Stimulated activated naive CD8-positive, alpha-beta T cell treated with anti-CD3 and anti-CD28 coated beads, Interleukin-15, Interleukin-2, amounts not matched to agents 100 U/mL and 50 U/mL, for 24 hours (primary cell): ENCODE data around the gene RRP12.
"Not testable (repeated sequence)": the region's sequence is repeated elsewhere in the genome, so short reads cannot be mapped to it uniquely, and the experiment has no call there.

Experiments used
- ATAC-seq: fragments of 150-1000 bp; cut with Tn5 transposase; one replicate; pipeline ENCODE4 v1.10.0; 2021
- DNase-seq: peaks from one replicate; pipeline ENCODE4 v3.0.0; 2021

RRP12 gene

DNA sequence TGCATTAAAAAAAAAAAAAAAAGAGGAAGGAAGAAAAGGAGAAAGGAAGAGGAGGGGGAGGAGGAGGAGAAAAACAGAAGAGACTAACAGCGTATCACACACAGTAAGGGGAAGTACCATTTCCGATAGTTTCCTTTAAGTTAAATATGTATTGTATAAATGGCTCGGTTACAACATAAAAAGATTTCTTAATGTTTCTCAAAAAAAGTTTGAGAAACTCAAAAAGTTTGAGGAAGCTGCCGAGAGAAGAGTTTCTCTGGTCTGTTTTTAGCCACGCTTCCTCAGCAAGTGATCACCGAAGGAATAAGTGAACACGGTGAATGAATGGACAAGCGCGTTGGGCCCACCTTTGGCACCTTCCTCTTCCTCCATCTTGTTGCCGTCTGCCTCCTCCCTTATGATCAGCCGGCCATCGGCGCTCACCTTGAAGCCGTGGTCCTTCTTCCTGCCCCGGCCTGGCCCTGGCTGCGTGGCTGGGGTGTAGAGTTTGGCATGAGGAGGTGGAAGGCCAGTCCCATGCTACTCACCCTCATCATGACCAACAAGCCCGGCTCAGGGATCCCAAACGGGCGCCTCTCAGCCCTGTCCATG is 35.3 kb downstream of the RRP12 start:
- ATAC-seq (no peak), DNase-seq (no peak)

DNA sequence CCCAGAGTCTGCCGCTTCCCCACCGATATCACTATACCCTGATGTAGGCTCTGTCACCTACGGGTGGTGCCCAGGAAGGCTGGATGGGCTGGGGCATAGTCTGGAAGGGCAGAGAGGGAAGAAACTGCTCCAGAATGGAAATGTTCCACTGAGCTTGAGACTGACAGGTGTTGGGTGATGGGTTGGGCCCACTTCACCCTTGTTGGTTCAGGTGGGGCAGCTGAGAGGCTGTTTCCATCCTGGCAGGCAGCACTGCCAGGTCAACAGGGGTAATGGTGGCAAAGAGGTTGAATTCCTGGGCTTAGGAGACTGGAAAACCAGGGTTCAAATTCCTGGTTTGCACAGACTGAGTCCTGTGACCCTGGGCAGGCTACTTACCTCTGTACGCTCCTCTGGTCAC is 38.1 kb downstream of the RRP12 start:
- no peak for ATAC-seq

DNA sequence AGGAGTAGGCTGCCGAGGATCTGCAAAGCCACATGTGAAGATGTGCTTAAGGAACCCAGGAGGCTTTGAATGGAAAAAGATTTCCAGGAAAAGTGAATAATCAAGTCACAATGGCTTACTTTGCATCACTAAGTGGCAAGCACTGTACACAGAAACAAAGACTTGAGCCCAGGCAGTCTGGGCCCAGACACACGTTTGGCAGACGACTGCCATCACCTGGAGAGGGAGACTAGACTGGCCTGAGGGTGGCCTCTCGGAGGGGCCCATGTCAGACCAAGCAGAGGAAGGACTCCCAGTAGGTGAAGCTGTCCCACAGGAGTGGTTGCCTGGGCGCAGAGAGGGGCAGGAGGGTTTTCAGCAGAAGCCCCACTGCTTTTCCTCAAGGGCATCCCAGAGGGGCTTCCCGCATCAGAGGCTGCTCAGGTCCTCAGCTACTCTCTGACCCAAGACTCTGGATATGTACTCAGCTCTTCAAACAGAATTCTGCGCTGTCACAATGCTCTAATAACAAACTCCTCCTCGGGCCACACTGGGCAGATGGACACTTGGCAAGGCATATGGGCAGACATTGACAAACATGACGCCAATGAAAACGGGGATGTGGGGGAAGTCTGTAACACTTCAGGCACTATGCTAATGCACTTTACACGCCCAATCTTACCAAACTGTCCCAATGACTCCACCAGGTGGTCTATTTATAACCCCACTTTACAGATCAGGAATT is 38.7 kb downstream of the RRP12 start:
- no peak for ATAC-seq
- no peak for DNase-seq

More for the DNA sequence above, 38.1 kb downstream of the RRP12 start:
- no peak for DNase-seq

DNA sequence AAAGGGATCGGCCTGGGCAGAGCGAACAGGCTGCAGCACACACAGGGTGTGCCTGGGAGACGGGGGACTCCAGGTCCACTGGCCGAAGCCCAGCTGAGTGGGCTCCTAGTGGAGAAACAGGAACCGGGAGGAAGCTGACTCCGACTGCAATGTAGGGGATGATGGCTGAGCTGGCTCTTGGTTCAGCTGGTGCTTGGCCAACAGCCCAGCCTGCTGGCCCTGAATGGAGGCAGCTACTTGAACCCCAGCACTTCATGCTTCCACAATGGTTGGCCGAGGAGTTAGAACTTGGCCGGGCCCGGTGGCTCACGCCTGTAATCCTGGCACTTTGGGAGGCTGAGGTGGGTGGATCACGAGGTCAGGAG is 39.6 kb downstream of the RRP12 start:
- no peak for DNase-seq
- ATAC-seq = no peak

DNA sequence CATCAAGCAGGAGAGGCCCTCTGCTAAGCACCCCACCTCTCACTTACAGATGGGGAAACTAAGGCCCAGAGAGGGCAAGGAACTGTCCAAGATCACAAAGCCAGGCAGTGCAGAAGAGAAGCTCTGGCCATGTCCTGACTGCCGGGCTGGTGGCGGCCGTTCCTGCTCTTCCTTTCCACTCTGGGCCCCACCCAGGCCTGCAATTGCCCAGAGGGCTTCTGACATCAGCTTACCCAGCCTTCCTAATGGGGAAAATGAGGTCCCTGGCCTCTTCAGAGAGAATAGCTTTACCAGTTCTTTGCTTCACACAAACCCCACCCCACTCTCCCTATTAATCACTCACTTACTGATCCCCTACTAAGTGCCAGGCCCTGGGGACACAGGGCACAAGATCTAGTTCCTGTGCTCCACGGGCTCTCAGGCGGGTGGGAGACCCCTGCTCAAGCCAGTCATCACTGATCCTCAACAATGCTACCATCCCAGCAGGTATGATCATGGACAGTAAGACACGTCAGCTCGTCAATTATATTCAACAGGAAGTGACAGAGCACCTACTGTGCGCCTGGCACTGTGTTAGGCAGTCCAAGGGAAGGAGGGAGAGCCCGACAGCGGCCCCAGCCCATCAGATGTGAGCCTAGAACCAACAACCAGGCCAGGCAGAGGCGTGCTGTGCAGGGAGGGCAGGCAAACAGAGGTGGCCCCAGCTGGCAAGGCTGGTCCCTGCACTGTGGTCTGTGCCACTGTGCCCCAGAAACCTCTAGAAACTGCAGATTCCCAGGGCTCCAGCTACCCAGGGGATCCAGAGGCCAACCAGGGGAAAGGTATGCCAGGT is 40.2 kb downstream of the RRP12 start:
- ATAC-seq (no peak), DNase-seq (no peak)

DNA sequence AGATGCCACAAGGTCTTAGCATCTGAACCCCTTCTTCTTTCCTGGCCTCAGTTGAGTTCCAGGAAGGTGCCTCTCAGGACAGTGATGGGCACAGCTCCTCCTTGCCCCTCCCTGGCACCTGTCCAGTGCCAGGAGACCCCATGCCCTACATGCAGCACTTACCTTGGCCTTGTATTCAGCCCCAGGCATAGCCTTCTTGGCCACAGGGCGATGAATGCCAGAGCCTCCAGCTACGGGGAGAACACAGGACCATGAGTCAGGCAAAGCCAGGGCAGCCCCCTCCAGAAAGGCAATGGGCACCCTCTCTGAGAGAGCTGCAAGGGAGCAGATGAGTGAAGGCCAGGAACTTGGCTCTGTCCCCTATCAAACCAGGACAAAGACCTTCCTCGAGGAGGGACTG is 42.4 kb downstream of the RRP12 start:
- DNase-seq (no peak), ATAC-seq (no peak)

DNA sequence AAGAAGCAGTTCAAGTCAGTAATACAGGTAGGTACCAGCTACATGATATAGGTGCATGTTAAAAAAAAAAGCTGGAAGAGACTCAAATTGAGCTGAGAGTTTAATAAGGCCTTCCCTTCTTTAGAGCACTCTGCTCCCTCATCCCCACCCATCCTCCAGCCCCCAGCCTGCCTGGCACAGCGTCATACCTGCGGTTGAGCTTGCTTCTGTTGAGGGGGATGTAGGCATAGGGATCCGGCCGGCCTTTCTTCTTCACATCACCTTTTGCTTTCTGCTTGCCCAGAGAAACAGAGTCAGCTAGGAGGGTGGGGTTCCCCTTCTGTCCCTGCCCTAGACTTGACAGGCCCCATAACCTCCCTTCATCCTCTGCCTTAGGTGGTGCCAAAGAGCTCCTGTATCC is 42.8 kb downstream of the RRP12 start:
- DNase-seq = no peak
- no peak for ATAC-seq

DNA sequence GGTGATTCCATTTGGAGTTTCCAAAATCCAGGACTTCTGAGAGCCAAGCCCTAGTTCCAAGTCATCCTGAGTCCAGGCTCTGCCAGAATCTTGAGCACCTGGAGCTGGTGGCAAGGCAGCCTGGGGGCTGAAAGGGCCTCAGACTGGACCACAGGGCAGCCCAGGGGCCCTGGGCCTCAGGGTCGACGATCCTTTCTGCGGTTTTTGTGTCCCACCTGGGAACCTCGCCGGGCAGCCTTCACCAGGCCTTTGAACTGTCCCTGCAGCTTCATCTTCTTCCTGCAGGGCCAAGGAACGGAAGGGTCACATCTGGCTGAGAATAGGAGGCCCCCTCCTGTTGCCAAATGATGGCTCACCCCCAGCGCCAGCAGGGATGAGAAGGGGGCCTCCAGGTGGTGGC is 44.2 kb downstream of the RRP12 start:
- ATAC-seq (no peak), DNase-seq (no peak)

DNA sequence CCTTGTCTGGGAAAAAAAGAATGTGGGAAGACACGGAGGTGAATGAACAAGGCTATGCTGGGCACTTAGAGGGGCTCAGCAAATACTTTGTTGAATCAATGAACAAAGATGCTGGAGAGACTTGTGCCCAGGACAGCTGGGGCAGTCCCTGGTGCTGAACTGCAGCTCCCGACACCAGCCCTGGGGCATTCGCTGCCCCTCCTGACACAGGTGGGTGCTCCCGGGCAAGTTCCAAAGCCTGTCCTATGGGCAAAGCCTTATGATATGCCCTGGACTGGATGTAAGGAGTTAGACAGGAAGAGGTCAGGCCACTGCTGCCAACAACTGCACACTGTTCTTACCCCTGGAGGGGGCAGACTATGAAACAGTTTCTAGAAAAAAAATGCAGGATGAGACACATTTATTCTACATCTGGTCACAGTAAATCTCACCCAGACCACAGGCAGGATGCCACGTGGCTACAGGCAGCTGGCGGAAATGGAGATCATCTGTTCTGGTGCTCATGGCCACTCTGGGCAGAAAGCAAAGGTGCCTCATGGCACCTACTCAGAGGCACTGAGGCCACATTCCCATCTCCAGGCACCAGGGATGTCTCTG is 44.7 kb downstream of the RRP12 start:
- ATAC-seq (no peak), DNase-seq (no peak)

DNA sequence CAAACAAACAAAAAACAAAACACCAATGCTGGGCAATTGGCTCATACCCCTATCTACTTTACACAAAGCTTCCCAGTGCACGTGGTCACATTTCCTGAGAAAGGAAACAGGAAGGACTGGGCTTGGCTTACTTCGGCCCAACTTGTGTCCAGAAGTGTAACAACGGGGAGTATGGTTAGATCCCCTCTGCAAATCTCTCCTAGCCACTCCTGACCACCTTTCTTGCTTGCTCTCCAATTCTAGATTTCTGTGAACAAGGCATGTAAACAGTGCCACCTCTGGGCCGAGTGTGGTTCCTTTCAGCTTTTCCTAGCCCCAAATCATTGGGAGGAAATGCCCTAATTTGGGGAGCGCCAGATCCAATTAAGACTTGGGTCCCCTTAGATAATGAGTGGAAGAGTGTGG is 45.6 kb downstream of the RRP12 start:
- DNase-seq (no peak), ATAC-seq (no peak)

DNA sequence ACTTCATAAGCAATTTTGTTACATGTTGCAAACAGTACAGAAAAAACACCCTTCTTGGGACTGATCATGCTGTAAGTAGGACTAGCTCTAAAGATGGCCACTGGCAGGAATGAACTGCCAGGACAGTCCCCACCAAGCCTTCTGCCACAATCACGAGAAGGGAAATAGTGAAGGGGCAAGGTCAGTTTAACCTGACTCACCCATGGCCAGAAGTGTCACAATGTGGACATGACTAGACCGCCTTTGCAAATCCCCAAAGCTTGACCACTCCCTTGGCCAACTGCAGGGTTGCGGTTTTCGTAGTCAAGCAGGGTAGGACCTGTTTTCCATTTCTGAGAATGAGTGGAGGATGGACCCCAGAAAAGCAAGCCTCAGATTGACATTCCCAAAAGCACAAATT is 47.2 kb downstream of the RRP12 start:
- DNase-seq (no peak), ATAC-seq (no peak)

DNA sequence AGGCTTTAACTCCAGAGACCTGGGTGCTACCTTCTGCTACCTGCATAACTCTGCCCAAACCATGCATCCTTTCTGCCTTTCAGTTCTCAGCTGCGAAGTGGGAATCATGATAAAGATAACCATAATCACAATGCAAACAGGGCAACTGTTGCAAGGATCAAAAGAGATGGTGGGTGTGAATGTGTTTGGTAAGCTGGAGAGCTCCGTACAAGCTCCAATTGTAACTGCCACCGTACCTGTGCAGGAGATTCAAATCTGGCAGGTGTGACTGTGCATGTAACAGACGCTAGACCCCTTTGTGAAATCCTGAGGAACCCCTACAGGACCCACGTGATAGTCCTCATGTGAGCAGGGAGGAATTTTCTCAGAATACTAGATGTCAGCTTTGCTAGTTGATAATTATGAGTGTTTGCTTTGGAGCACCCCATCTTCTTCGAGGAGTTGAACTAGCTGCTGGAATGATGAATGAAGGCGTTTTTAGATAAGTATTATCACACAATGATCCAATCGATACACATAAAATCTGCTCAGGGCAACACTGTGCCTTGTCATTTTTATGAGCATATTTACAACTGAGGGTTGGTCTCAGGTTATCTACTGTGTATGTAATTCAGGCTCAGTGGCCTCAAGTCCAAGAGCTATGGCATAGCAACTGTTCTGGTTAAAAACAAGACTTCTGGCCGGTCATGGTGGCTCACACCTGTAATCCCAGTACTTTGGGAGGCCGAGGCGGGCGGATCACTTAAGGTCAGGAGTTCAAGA is 51.2 kb downstream of the RRP12 start:
- ATAC-seq (no peak), DNase-seq (no peak)

DNA sequence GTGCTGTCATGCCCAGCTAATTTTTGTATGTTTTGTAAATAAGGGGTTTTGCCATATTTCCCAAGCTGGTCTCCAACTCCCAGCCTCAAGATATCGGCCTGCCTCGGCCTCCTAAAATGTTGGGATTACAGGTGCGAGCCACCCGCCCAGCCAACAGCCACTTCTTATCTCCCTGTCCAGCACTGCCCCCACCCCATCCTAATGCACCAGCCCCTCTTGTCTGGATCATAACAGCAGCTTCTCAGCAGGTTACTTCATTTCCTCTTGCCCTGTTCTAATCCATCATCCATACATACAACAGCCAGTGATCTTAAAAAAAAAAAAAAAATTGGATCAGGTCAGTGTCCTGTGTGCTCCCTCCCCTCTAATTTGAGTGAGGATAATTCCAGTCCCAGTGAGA is 53.8 kb downstream of the RRP12 start:
- DNase-seq = no peak
- ATAC-seq = no peak

DNA sequence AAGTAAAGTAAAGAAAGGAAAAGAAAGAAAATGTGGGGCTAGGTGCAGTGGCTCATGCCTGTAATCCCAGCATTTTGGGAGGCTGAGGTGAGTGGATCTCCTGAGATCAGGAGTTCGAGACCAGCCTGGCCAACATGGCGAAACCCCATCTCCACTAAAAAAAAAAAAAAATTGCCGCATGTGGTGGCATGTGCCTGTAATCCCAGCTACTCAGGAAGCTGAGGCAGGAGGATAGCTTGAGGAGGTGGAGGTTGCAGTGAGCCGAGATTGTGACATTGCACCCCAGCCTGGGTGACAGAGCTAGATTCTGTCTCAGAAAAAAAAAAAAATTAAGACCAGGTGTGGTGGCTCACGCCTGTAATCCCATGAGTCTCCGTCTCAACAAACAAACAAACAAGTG is 57.5 kb downstream of the RRP12 start:
- ATAC-seq, DNase-seq: not testable (repeated sequence)

DNA sequence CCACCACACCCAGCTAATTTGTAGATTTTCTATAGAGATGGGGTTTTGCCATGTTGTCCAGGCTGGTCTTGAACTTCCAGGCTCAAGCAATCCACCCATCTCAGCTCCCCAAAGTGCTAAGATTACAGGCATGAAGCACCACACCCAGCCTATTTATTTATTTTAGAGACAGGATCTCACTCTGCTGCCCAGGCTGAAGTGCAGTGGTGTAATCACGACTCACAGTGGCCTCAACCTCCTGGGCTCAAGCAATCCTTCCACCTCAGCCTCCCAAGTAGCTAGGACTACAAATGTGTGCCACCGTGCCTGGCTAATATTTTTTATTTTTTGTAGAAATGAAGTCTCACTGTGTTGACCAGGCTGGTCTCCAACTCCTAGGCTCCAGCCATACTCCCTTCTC is 59.7 kb downstream of the RRP12 start:
- DNase-seq (no peak), ATAC-seq (no peak)

DNA sequence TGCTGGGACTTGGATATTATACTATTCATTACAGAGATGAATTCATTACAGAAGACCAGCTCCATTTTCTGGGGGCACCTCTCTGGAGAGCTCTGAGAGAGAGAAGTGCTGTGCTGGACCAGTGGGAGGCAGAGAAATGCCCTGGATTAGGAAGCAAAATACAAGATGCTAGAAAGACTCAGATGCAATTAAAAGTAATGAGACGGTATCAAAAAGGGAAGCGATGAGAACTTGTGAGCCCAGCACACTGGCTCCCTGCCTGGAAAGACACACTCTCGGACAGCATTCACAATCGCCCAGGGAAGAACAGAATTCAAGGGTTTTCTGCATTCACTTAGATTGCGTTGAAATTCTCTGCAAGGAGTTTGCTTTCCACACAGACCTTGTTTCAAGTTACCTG is 63.1 kb downstream of the RRP12 start:
- DNase-seq = no peak
- no peak for ATAC-seq

DNA sequence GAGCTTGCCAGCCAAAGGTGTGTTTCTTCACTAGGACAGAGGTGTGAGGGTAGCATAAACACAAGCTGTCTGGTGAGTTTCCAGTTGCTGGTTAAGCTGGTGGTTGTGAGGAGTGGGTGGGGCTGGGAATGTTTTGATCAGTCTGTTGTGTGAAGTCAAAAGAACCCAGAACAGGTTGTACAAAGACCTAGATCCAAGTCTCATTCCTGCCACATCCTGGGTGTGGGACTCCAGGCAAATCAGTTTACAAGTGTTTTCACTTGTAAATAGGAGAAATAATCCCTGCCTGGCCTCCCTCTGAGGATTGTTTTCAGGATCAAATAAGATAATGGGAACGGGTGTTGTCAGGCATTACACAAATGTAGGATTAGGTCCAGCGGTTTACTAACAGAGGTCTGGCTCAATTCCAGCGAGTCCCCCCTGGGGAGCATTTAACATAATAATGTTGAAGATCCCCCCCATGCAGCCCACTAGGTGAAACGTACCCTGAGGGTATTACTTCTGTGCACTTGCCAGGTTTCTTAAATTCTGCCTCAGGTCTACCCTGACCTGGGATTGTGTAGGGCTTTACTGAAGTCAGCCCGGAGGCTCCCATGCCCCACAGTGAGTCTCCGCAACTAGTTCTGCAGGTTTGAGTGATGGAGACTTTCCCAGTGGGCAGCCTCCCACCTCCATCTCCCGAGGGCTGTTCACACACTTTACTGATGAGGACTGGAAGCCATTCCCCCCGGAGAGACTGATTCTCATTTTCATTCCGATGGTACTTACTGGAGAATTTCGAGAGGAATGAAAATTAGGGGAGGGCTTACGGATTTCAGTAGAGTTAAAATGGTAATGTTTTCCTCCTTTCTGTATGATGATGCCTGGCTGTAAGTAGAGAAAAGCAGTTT is 64.0 kb downstream of the RRP12 start:
- DNase-seq (no peak), ATAC-seq (no peak)

DNA sequence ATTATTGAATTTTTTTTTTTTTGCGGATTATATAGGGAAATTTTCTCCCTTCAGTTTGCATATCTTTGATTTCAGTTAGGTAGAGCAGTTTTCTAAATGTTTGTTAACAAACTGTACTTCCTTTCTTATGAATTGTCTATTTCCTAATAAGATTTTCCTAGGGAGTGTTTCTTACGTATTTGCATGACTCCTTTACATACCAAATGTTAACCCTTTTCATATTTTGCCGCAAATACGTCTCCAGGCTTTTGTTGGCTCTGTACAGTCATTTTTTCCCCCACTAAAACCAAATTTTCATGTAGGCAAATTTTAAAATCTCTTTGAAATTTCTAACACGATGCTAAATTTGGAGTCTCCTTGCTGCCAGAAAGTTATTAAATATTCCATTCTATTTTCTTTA is 64.7 kb downstream of the RRP12 start:
- DNase-seq (no peak), ATAC-seq (no peak)

DNA sequence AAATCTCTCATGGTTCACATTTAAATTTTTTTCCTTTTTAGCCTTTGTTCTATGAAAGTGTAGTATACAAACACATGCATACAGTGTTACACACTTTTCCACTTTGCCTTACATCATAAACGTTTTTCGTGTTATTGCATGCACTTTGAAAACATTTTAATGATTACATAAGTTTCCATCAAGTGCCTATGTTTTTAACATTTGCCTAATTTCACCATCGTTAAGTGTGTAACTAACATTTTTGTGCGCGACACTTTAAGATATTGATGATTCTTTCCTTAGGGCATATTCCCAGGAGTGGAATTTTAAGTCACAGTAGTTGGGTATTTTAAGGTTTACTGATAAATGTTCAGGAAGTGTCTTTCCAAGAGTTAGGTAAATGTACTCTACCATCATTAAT is 65.1 kb downstream of the RRP12 start:
- no peak for ATAC-seq
- no peak for DNase-seq

DNA sequence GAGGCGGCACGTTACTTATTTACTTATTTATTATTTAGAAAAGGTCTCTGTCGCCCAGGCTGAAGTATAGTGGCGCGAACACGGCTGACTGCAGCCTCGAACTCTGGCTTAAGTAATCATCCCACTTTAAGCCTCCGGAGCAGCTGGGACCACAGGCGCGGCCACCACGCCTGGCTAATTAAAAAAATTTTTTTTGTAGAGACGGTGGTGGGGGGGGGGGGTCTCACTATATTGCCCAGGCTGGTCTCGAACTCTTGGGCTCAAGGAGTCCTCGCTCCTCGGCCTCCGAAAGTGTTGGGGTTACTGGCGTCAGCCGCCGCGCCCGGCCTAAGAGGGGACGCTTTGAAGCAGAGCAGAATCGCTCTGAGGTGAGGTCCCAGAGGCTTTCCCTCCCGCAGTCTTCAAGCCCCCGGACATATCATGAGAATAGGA is 65.9 kb downstream of the RRP12 start:
- DNase-seq (peak; percentile 31), ATAC-seq (no peak)
